Dendritic cell treated with granulocyte-macrophage colony-stimulating factor and Interleukin-4, amounts not matched to agents 40 ng/mL and 50 ng/mL, for 4 days (primary cell): Measurements from ENCODE around the gene NEURL2.
"Not testable (repeated sequence)": the region's sequence is repeated elsewhere in the genome, so short reads cannot be mapped to it uniquely, and the experiment has no call there.

Experiments used
- H3K27ac Mint-ChIP-seq: one replicate; pipeline ENCODE4 v1.8.0; 2022; ENCODE audit warnings: mild to moderate bottlenecking, mixed read lengths
- H3K27me3 Mint-ChIP-seq: one replicate; pipeline ENCODE4 v1.8.0; 2022; ENCODE audit warnings: mild to moderate bottlenecking, mixed read lengths
- H3K36me3 Mint-ChIP-seq: one replicate; pipeline ENCODE4 v1.8.0; 2022; ENCODE audit warnings: low read depth, mixed read lengths
- H3K4me1 Mint-ChIP-seq: one replicate; pipeline ENCODE4 v1.8.0; 2022; ENCODE audit warnings: low read depth, mixed read lengths
- H3K4me3 Mint-ChIP-seq: one replicate; pipeline ENCODE4 v1.8.0; 2022; ENCODE audit warnings: mild to moderate bottlenecking, moderate library complexity, mixed read lengths
- H3K9me3 Mint-ChIP-seq: one replicate; pipeline ENCODE4 v1.8.0; 2022; ENCODE audit warnings: mixed read lengths
- intact Hi-C: fragments of 100-400 bp; cut with micrococcal nuclease; formaldehyde crosslinking; loops from one replicate; pipeline ENCODE4 v1.15.0; 2022

NEURL2 gene

GRCh38 chr20:45882469-45883099, 8.4 kb downstream of the NEURL2 start:
- H3K27ac Mint-ChIP-seq = no peak overlapping the region
- H3K4me1 Mint-ChIP-seq = peaks cover 39% of the 10 kb centered on the region
- intact Hi-C loops = loop anchor here (10.0 kb wide), 1 partner anchor 78 kb away; no protein-coding TSS in a partner anchor
- H3K27me3 Mint-ChIP-seq = no peaks in the 10 kb centered on the region
- no peaks in the 10 kb centered on the region for H3K9me3 Mint-ChIP-seq
- H3K4me3 Mint-ChIP-seq = peak overlapping the region; percentile 17
- H3K36me3 Mint-ChIP-seq = peaks cover 50% of the 10 kb centered on the region

- H3K4me1 Mint-ChIP-seq = peaks cover 39% of the 10 kb centered on the region
- H3K9me3 Mint-ChIP-seq = no peaks in the 10 kb centered on the region
- intact Hi-C loops = loop anchor here (10.0 kb wide), 1 partner anchor 76 kb away; no protein-coding TSS in a partner anchor
- H3K4me3 Mint-ChIP-seq = peak within 1 kb of the TSS; percentile 89
- no peaks in the 10 kb centered on the region for H3K27me3 Mint-ChIP-seq
- H3K36me3 Mint-ChIP-seq = peaks cover 47% of the 10 kb centered on the region
- H3K27ac Mint-ChIP-seq = peak within 1 kb of the TSS; percentile 85
Measured at GRCh38 chr20:45880988-45881788, 9.8 kb downstream of the NEURL2 start, which contains the start of gene ZSWIM1. ZSWIM1 (plus strand) TSS chr20:45881227; CDS start chr20:45882593, 1,366 bp downstream.

GRCh38 chr20:45878076-45878761, 12.8 kb downstream of the NEURL2 start:
- Mint-ChIP-seq H3K4me1 (peaks cover 19% of the 10 kb centered on the region), H3K9me3 (no peaks in the 10 kb centered on the region), H3K4me3 (no peak overlapping the region), H3K36me3 (peaks cover 34% of the 10 kb centered on the region), H3K27me3 (no peaks in the 10 kb centered on the region), H3K27ac (no peak overlapping the region)
- intact Hi-C loops = no loop called here

- Mint-ChIP-seq H3K4me3 (no peak overlapping the region), H3K4me1 (no peaks in the 10 kb centered on the region)
- intact Hi-C loops = no loop called here
Measured at GRCh38 chr20:45874576-45874975, 16.4 kb downstream of the NEURL2 start.

DNA sequence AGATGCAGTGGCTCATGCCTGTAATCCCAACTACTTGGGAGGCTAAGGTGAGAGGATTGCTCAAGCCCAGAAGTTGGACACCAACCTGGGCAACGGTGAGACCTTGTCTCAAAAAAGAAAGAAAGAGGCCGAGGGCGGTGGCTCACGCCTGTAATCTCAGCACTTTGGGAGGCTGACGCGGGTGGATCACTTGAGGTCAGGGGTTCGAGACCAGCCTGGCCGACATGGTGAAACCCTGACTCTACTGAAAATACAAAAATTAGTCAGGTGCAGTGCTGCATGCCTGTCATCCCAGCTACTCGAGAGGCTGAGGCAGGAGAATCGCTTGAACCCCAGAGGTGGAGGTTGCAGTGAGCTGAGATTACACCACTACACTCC, 16.9 kb downstream of the NEURL2 start:
- H3K4me1 Mint-ChIP-seq, H3K27me3 Mint-ChIP-seq, H3K27ac Mint-ChIP-seq, intact Hi-C loops, H3K4me3 Mint-ChIP-seq, H3K9me3 Mint-ChIP-seq: not testable (repeated sequence)
- H3K36me3 Mint-ChIP-seq = peaks cover 35% of the 10 kb centered on the region

More at GRCh38 chr20:45874576-45874975, 16.4 kb downstream of the NEURL2 start:
- Mint-ChIP-seq H3K27ac (no peak overlapping the region), H3K27me3 (no peaks in the 10 kb centered on the region), H3K36me3 (peaks cover 35% of the 10 kb centered on the region), H3K9me3 (no peaks in the 10 kb centered on the region)

DNA sequence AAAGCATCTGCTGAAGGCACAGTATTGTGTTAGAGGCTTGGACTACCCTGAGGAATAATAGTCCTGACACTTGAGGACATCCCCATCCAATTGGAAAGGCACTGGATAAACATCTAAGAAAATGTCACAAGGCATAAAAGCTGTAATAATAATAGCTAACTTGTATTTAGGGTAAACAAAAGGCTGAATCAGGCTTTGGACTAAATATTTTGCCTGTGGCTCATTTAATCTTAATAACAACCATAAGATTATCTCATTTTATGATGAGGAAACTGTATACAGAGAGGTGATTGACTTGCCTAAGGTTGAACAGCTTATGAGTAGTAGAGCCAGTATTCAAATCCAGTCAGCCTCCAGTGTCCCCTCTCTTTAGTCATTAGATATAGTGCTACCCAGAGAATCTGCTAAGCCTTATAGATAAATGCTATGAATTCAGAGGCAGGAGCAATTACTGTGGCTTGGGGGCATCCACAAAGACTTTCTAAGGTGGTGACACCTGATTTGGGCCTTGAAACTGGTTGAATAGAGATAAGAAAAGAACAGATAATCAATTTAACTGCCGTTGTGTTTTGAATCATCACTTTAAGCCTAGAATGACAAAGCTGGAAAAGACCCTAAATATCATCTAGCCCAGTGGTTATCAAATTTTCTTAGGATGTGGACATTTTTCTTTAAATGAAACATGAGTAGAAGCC, 17.5 kb downstream of the NEURL2 start:
- intact Hi-C loops = no loop called here
- H3K27me3 Mint-ChIP-seq = no peaks in the 10 kb centered on the region

DNA sequence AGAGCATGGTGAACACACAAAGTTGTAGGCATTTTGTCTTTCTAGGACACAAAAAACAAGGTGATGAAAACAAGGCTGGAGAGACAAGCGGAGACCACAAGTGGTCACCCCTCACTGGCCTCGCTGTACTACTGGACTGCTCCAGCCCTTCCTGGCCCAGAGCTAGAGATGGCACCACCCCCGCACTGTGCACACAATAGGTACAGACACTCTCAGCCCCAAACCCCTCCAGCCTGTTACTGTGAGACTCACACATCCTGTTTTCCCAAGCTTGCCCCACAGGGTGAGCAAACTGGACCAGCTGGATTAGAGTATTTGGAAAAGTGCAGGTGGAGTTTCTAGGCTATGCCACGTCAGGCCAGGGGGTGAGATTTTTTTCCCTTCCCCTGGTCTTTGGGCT, 18.4 kb downstream of the NEURL2 start:
- H3K27ac Mint-ChIP-seq = no peak overlapping the region
- no peaks in the 10 kb centered on the region for H3K4me1 Mint-ChIP-seq
- no peaks in the 10 kb centered on the region for H3K27me3 Mint-ChIP-seq

More for the DNA sequence above, 17.5 kb downstream of the NEURL2 start:
- Mint-ChIP-seq H3K27ac (no peak overlapping the region), H3K4me1 (no peaks in the 10 kb centered on the region), H3K4me3 (no peak overlapping the region), H3K36me3 (peaks cover 33% of the 10 kb centered on the region), H3K9me3 (no peaks in the 10 kb centered on the region)

DNA sequence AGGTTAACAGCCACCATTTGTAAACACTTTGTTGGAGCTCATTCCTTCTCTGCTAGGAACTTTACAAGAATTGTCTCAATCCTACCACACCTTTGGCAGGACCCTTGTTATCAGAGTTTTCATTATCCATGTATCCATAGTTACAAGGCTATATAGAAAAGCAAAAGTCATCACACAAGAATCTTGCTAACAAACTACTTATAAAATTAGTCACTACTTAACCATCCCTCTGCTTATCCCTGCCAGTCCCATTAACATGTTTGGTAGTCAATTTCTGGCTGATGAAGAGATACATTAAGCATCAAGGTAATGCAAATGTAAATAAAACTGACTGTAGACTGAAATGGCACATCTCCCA, 23.2 kb downstream of the NEURL2 start:
- H3K4me1 Mint-ChIP-seq = peaks cover 6% of the 10 kb centered on the region
- no peak overlapping the region for H3K4me3 Mint-ChIP-seq
- H3K36me3 Mint-ChIP-seq = peaks cover 15% of the 10 kb centered on the region
- no peaks in the 10 kb centered on the region for H3K27me3 Mint-ChIP-seq
- H3K27ac Mint-ChIP-seq = no peak overlapping the region
- H3K9me3 Mint-ChIP-seq = no peaks in the 10 kb centered on the region
- intact Hi-C loops = no loop called here

More for the DNA sequence above, 18.4 kb downstream of the NEURL2 start:
- intact Hi-C loops = no loop called here
- Mint-ChIP-seq H3K4me3 (no peak overlapping the region), H3K9me3 (no peaks in the 10 kb centered on the region), H3K36me3 (peaks cover 24% of the 10 kb centered on the region)

DNA sequence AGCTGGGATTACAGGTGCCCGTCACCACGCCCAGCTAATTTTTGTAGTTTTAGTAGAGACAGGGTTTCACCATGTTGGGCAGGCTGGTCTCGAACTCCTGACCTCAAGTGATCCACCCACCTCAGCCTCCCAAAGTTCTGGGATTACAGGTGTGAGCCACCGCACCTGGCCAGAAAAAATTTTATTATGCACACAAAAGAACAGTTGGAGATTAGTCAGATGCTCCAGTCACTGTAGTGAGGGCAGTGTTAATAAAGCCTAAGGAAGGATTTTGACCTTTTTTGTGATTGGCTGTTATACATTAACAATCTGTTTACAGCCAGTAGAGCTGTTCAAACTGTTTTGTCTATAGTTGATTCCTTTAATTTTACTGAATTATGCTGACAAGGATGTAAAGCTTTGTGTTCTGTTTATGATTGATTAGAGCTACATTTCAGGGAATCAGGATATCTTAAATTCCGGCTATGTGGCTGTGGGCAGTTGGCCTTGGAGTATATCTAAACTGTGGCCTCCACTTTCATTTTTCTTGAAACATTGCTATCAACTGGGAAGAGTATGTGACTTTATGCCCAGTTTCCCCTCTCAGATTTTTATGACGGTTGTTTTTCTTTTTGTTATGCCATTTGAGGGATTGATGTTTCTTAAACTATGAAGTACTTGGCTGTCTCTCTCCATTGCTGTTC, 23.7 kb downstream of the NEURL2 start:
- peaks cover 6% of the 10 kb centered on the region for H3K4me1 Mint-ChIP-seq
- no peaks in the 10 kb centered on the region for H3K27me3 Mint-ChIP-seq
- no peak overlapping the region for H3K27ac Mint-ChIP-seq
- H3K9me3 Mint-ChIP-seq = no peaks in the 10 kb centered on the region
- intact Hi-C loops = no loop called here
- H3K4me3 Mint-ChIP-seq = no peak overlapping the region
- H3K36me3 Mint-ChIP-seq = peaks cover 10% of the 10 kb centered on the region

- intact Hi-C loops = no loop called here
- no peaks in the 10 kb centered on the region for H3K27me3 Mint-ChIP-seq
- H3K9me3 Mint-ChIP-seq = no peaks in the 10 kb centered on the region
- H3K4me1 Mint-ChIP-seq = peaks cover 7% of the 10 kb centered on the region
- H3K4me3 Mint-ChIP-seq = no peak overlapping the region
- H3K27ac Mint-ChIP-seq = no peak overlapping the region
- peaks cover 7% of the 10 kb centered on the region for H3K36me3 Mint-ChIP-seq
Measured at GRCh38 chr20:45866454-45866853, 24.6 kb downstream of the NEURL2 start.

DNA sequence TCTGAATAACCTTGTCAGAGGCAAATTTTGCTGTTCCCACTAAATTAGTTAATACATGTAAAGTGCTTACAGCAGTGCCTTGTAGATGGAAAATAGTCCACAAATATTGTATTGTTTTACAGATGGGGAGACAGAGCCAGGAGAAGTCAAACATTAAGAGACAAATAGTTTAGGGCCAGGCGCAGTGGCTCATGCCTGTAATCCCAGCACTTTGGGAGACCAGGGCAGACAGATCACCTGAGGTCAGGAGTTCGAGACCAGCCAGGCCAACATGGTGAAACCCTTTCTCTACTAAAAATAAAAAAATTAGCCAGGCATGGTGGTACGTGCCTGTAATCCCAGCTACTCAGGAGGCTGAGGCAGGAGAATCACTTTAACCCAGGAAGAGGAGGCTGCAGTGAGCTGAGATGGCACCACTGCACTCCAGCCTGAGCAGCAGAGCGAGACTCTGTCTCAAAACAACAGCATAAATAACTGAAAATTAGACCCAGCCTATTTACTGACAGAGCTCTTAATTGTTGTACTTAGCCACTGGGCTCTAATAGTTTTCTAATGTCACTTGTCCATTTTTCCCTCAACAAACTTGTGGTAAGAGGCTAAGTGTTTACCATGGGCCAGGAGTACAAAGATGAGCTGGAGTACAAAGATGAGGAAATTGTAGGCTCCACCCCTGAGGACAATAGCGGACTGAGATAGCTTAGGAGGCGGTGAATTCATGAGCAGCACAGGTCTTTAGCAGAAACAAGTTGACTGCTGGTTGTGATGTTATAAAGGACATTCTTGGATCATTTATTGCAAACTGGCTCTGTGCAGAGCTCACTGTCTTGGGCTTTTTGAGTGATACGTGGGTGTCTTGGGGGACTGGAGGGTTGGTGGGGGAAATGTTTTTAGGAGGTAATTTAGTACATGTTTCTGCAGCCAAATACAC, 27.2 kb downstream of the NEURL2 start:
- H3K9me3 Mint-ChIP-seq = no peaks in the 10 kb centered on the region

GRCh38 chr20:45861221-45862075, 29.6 kb downstream of the NEURL2 start:
- H3K36me3 Mint-ChIP-seq = peaks cover 15% of the 10 kb centered on the region
- H3K27me3 Mint-ChIP-seq = no peaks in the 10 kb centered on the region
- H3K4me1 Mint-ChIP-seq = peaks cover 45% of the 10 kb centered on the region
- no peak overlapping the region for H3K27ac Mint-ChIP-seq
- no peaks in the 10 kb centered on the region for H3K9me3 Mint-ChIP-seq
- intact Hi-C loops = no loop called here
- no peak overlapping the region for H3K4me3 Mint-ChIP-seq

More for the DNA sequence above, 27.2 kb downstream of the NEURL2 start:
- no peak overlapping the region for H3K27ac Mint-ChIP-seq
- H3K36me3 Mint-ChIP-seq = peaks cover 7% of the 10 kb centered on the region
- no peak overlapping the region for H3K4me3 Mint-ChIP-seq
- no peaks in the 10 kb centered on the region for H3K27me3 Mint-ChIP-seq
- intact Hi-C loops = no loop called here
- peaks cover 28% of the 10 kb centered on the region for H3K4me1 Mint-ChIP-seq
